Osteoblast (primary cell): ENCODE measurements around the gene ESPL1. TPM values are rescaled to one million over a fixed set of nuclear protein-coding genes. Genes with fewer than 3 reads are reported as not detected.

Experiments
- DNase-seq: peaks from one replicate; pipeline ENCODE4 v3.0.0; 2011; ENCODE audit warnings: low spot score, mixed read lengths; ENCODE audit not compliant: insufficient read length; ENCODE audit errors: missing footprints
- H2AFZ ChIP-seq: 2 replicates; pipeline ENCODE4 v1.6.0; 2011; ENCODE audit warnings: mild to moderate bottlenecking, low read length
- H3K27ac ChIP-seq: 2 replicates; pipeline ENCODE4 v1.5.1; 2011; ENCODE audit warnings: mild to moderate bottlenecking, low read depth, low read length, moderate library complexity
- H3K27me3 ChIP-seq: 2 replicates; pipeline ENCODE4 v1.6.0; 2012; ENCODE audit warnings: mild to moderate bottlenecking, control low read depth, inconsistent platforms, low read length, moderate library complexity; ENCODE audit not compliant: insufficient read depth
- H3K36me3 ChIP-seq: 2 replicates; pipeline ENCODE4 v1.5.1; 2011; ENCODE audit warnings: mild to moderate bottlenecking, low read length, control low read depth, moderate library complexity; ENCODE audit not compliant: insufficient read depth
- H3K4me1 ChIP-seq: 2 replicates; pipeline ENCODE4 v1.5.1; 2011; ENCODE audit warnings: mild to moderate bottlenecking, low read length, control low read depth, moderate library complexity; ENCODE audit not compliant: insufficient read depth
- H3K4me2 ChIP-seq: 2 replicates; pipeline ENCODE4 v1.6.0; 2011; ENCODE audit warnings: mild to moderate bottlenecking, low read length; ENCODE audit not compliant: insufficient read depth
- H3K4me3 ChIP-seq: fragments of 200-600 bp; sonication (generic); 3 replicates; pipeline ENCODE4 v1.5.1; 2012; ENCODE audit warnings: mild to moderate bottlenecking, low read length, inconsistent platforms; ENCODE audit not compliant: insufficient read depth
- H3K79me2 ChIP-seq: 2 replicates; pipeline ENCODE4 v1.6.0; 2012; ENCODE audit warnings: mild to moderate bottlenecking, low read length, control low read depth, inconsistent platforms; ENCODE audit not compliant: insufficient read depth
- H3K9me3 ChIP-seq: 2 replicates; pipeline ENCODE4 v1.5.1; 2011; ENCODE audit warnings: low read depth, low read length, control low read depth
- H4K20me1 ChIP-seq: 2 replicates; pipeline ENCODE4 v1.6.0; 2012; ENCODE audit warnings: mild to moderate bottlenecking, low read length, control low read depth; ENCODE audit not compliant: insufficient read depth
- CTCF ChIP-seq: IDR thresholded peaks from 2 replicates; pipeline ENCODE4 v1.5.1; 2011; ENCODE audit warnings: mild to moderate bottlenecking, low read depth, low read length, moderate library complexity; ENCODE audit errors: extremely low read depth
- total RNA-seq: library from RNA; depleted of rRNA; stranded (reverse); fragments of >200 nt; gene quantifications from 2 replicates; pipeline ENCODE4 v1.2.3, GENCODE V29; 2012

ESPL1 gene
- total RNA-seq, 1 donor: 0.72 TPM

- H3K27me3 ChIP-seq: no peaks in the 10 kb centered on the region
- peak overlapping the region; percentile 18 for H3K27ac ChIP-seq
- H3K36me3 ChIP-seq: peaks cover 62% of the 10 kb centered on the region
- H3K4me2 ChIP-seq: no peak overlapping the region
- H3K79me2 ChIP-seq: peaks cover 51% of the 10 kb centered on the region
- DNase-seq: peak; percentile 73
- no peak for TF ChIP-seq CTCF
- H4K20me1 ChIP-seq: peaks cover 3% of the 10 kb centered on the region
- peaks cover 22% of the 10 kb centered on the region for H3K4me1 ChIP-seq
- H2AFZ ChIP-seq: no peak overlapping the region
- no peaks in the 10 kb centered on the region for H3K9me3 ChIP-seq
- no peak overlapping the region for H3K4me3 ChIP-seq
Observed at GRCh38 chr12:53302903-53303302, 34.8 kb downstream of the ESPL1 start.

GRCh38 chr12:53306826-53307225, 38.7 kb downstream of the ESPL1 start:
- Histone ChIP-seq H3K36me3 (peaks cover 79% of the 10 kb centered on the region), H3K9me3 (no peaks in the 10 kb centered on the region), H3K4me2 (no peak overlapping the region), H3K27me3 (no peaks in the 10 kb centered on the region), H3K4me3 (no peak overlapping the region), H3K27ac (no peak overlapping the region), H4K20me1 (peaks cover 3% of the 10 kb centered on the region), H3K4me1 (no peaks in the 10 kb centered on the region), H3K79me2 (peaks cover 33% of the 10 kb centered on the region), H2AFZ (no peak overlapping the region)
- no peak for TF ChIP-seq CTCF
- no peak for DNase-seq

- Histone ChIP-seq H3K4me1 (no peaks in the 10 kb centered on the region), H3K4me2 (no peak overlapping the region), H3K27me3 (no peaks in the 10 kb centered on the region), H3K4me3 (no peak overlapping the region), H3K79me2 (peaks cover 19% of the 10 kb centered on the region), H2AFZ (no peak overlapping the region), H4K20me1 (peaks cover 3% of the 10 kb centered on the region), H3K36me3 (peaks cover 65% of the 10 kb centered on the region), H3K27ac (no peak overlapping the region), H3K9me3 (no peaks in the 10 kb centered on the region)
- no peak for TF ChIP-seq CTCF
- no peak for DNase-seq
Observed at GRCh38 chr12:53308276-53308675, 40.2 kb downstream of the ESPL1 start.

- Histone ChIP-seq H3K27me3 (no peaks in the 10 kb centered on the region), H3K4me2 (no peak overlapping the region), H3K36me3 (peaks cover 41% of the 10 kb centered on the region), H3K4me3 (no peak overlapping the region), H2AFZ (no peak overlapping the region), H3K79me2 (peaks cover 5% of the 10 kb centered on the region), H3K4me1 (no peaks in the 10 kb centered on the region), H4K20me1 (no peaks in the 10 kb centered on the region), H3K9me3 (no peaks in the 10 kb centered on the region), H3K27ac (no peak overlapping the region)
- TF ChIP-seq CTCF: no peak
- no peak for DNase-seq
Observed at GRCh38 chr12:53313996-53314395, 45.9 kb downstream of the ESPL1 start.
